GM23338 (cell line): Measurements from ENCODE around the gene SLC5A2.

Source experiments
- CTCF ChIP-seq, 2 experiments: fragments of 200-600 bp in 1 of 2; sonication (generic) in 1 of 2; conservative IDR thresholded peaks; 2 replicates each; pipeline versions ENCODE4 v1.5.1 to v1.6.1; 2016 to 2017; ENCODE audit warnings: antibody characterized with exemption in 2 of 2, low read depth in 2 of 2, mild to moderate bottlenecking in 2 of 2, moderate library complexity in 1 of 2
- EZH2 ChIP-seq: fragments of 200-600 bp; sonication (generic); IDR thresholded peaks from one replicate; pipeline ENCODE4 v1.8.0; 2017; ENCODE audit warnings: antibody characterized with exemption, mild to moderate bottlenecking, low read depth; ENCODE audit not compliant: unreplicated experiment

GRCh38 chr16:31451201-31451600 lies 31.7 kb upstream of the SLC5A2 start:
- TF ChIP-seq CTCF (conservative IDR thresholded peaks at IDR 0.05; ENCODE audit: low read depth in 2 of 2) (no peak), EZH2 (no peak)
